Neutrophil (primary cell): ENCODE data around the gene NOX3.

Source experiments
- H3K27ac ChIP-seq: fragments of 200-600 bp; sonication (generic); 2 replicates; pipeline ENCODE4 v1.5.1; 2016; ENCODE audit warnings: mild to moderate bottlenecking, moderate library complexity
- H3K27me3 ChIP-seq: fragments of 200-600 bp; sonication (generic); 2 replicates; pipeline ENCODE4 v1.6.0; 2016; ENCODE audit warnings: mild to moderate bottlenecking
- H3K36me3 ChIP-seq: fragments of 200-600 bp; sonication (generic); 2 replicates; pipeline ENCODE4 v1.5.1; 2017
- H3K4me1 ChIP-seq, 2 experiments: fragments of 200-600 bp in 1 of 2; sonication (generic) in 1 of 2; 1 replicate in 1 of 2; 2 replicates in 1 of 2; pipeline versions ENCODE4 v1.5.1 to v1.6.1; 2013 to 2016; ENCODE audit warnings: low read depth in 1 of 2, low read length in 1 of 2, mild to moderate bottlenecking in 1 of 2, moderate library complexity in 1 of 2; ENCODE audit not compliant: control insufficient read depth in 1 of 2, insufficient read depth in 1 of 2
- H3K4me3 ChIP-seq, 2 experiments: fragments of 200-600 bp in 1 of 2; sonication (generic) in 1 of 2; 1 replicate in 1 of 2; 2 replicates in 1 of 2; pipeline ENCODE4 v1.5.1; 2013 to 2016; ENCODE audit warnings: low read depth in 1 of 2, low read length in 1 of 2, mild to moderate bottlenecking in 1 of 2, moderate library complexity in 1 of 2
- H3K9me3 ChIP-seq: fragments of 200-600 bp; sonication (generic); 2 replicates; pipeline ENCODE4 v1.5.1; 2016
- CTCF ChIP-seq: fragments of 200-600 bp; sonication (generic); IDR thresholded peaks from 2 replicates; pipeline ENCODE4 v1.5.1; 2016; ENCODE audit warnings: antibody characterized with exemption

The NOX3 gene

DNA sequence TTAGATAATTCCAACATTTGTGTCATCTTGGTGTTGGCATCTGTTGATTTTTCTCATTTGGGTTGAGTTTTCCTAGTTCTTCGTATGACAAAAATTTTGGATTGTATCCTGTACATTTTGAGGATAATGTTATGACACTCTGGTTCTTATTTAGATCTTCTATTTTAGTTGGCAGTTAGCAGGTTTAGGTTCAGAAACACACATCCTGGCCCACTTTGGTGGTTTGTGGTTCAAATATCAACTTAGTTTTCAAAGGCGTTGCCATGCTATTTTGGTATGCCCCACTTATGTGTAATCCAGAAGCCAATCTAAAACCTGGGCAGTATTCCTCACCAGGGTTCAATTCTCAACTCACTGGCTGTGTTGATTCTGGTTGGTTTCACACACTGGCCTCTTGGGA, 68.2 kb downstream of the NOX3 start:
- Histone ChIP-seq H3K27me3 (no peaks in the 10 kb centered on the region), H3K27ac (no peak overlapping the region), H3K9me3 (no peaks in the 10 kb centered on the region), H3K4me1 (no peaks in the 10 kb centered on the region), H3K4me3 (no peak overlapping the region), H3K36me3 (no peaks in the 10 kb centered on the region)
- no peak for TF ChIP-seq CTCF

- Histone ChIP-seq H3K36me3 (no peaks in the 10 kb centered on the region), H3K27ac (no peak overlapping the region), H3K27me3 (no peaks in the 10 kb centered on the region), H3K4me3 (no peak overlapping the region), H3K9me3 (no peaks in the 10 kb centered on the region), H3K4me1 (no peaks in the 10 kb centered on the region)
- no peak for TF ChIP-seq CTCF
Observed at GRCh38 chr6:155384321-155384952, 71.2 kb downstream of the NOX3 start.

DNA sequence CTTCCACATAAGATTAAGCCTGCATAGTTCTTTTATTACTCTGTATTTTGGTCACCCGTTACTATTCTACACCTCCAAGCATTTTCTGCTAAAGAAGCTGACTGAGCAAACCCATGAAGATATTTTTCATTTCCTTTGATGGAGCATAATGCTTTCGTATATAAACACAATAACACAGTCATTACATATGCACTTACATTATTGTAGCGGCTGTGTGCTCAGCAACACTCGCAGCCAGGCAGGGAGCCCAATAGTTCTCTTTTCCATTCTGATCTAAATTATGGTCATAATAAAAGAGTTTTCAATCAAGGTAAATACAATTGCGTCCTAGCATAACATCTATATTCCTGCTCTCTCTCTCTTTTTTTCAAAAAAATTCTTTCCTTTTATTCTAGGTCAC, 71.7 kb downstream of the NOX3 start:
- Histone ChIP-seq H3K36me3 (no peaks in the 10 kb centered on the region), H3K4me3 (no peak overlapping the region), H3K27ac (no peak overlapping the region), H3K9me3 (no peaks in the 10 kb centered on the region), H3K27me3 (no peaks in the 10 kb centered on the region), H3K4me1 (no peaks in the 10 kb centered on the region)
- no peak for TF ChIP-seq CTCF

GRCh38 chr6:155382338-155382685, 73.3 kb downstream of the NOX3 start:
- TF ChIP-seq CTCF = no peak
- H3K9me3 ChIP-seq = no peaks in the 10 kb centered on the region
- no peak overlapping the region for H3K27ac ChIP-seq
- H3K4me3 ChIP-seq = no peak overlapping the region
- no peaks in the 10 kb centered on the region for H3K4me1 ChIP-seq
- H3K27me3 ChIP-seq = no peaks in the 10 kb centered on the region
- H3K36me3 ChIP-seq = no peaks in the 10 kb centered on the region

DNA sequence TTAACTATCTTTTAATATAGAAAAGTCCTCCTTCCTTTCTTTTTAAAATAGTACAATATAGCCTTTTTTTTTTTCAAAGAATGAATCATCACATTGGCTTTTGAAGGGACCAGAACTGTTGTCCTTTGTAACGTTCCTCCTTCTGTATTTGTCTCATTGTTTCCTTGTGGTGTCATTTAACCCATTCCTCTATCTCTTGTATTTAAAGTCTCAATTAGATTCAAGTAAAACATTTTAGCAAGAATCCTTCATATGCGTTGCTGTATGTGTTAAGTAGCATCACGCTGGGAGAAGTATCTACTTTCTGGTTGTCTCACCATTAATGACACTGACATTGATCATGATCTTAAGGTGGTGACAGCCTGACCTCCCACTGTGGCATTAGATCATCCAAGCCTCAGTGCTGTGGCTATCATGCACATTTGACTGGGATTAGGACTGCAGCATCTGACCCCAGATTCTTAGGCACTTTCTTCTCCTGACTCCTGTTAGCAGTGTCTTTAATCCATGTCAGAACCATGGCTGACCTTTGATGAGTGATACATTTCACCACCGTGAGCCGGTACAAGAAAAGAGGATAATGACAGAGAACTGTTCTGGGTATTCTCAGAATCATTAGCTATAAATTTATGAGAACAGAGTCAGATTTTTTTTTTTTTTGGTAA, 73.8 kb downstream of the NOX3 start:
- Histone ChIP-seq H3K27ac (no peak overlapping the region), H3K27me3 (no peaks in the 10 kb centered on the region), H3K4me3 (no peak overlapping the region), H3K36me3 (no peaks in the 10 kb centered on the region), H3K4me1 (no peaks in the 10 kb centered on the region), H3K9me3 (no peaks in the 10 kb centered on the region)
- TF ChIP-seq CTCF = no peak
